ENCODE measurements around the gene AHR. TPM values are rescaled to one million over a fixed set of nuclear protein-coding genes. Genes with fewer than 3 reads are reported as not detected.

AHR gene
- total RNA-seq, 1 donor from 2014 or later, result 56.9 TPM

GRCh38 chr7:17302575-17303142 lies 4.2 kb downstream of the AHR start:
- no peak for DNase-seq (ENCODE audit: extremely low read depth, low read depth, low spot score)

DNA sequence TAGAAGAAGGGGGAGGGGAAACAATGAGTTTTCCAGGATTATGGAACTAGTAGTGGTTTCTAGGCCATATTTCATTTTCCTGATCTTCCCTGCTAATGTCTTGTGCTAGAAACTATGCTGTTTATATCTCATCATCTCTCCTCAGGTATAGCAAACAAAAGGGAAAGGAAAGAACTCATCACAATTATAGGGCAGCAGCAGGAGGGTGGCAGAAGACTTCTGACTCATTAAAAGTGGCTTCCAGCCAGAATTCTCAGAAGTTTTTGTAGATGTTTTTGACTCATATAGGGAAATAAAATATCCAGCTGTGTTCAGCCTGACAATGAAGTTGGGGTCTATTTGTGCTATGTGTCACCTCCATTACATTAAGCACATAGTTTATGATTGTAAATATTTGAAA lies 6.5 kb downstream of the AHR start:
- DNase-seq (ENCODE audit: extremely low read depth, low read depth, low spot score), result peak; percentile 87

DNA sequence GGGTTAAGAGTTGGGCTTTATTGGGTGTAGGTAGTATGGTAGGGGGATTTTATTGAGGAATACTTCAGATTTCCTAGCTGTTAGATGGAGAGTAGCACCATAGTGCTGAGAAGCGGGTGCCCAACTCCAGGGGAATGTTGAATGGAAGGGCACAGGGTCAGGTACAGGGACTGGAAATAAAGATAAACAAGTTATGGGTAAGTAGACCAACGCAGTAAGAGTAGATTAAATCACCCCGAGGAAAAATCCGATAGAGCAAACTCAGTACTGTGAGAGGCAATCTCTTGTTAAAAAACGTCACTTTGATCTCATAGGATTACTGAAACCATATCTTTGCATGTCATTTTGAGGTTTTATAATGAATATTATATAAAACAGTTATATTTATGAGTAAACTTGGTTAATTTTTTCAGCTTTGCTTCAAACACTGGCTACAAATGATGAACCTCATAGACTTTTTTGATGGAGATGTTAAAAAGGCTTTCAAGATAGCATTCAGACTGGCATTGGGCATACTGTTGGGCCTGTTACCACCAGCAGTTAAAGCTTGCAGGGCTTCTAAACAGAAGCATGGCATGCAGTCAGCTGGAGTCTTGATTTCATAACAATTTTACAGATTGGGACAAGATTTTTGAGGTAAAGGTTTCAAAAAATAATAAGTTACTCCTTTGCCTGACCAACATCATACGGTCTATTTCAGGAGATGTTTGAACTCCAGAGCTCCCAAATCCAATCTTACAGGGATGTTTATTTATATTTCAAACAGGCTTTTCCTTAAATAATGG lies 7.1 kb downstream of the AHR start:
- no peak for DNase-seq (ENCODE audit: extremely low read depth, low read depth, low spot score)

- DNase-seq (ENCODE audit: extremely low read depth, low read depth, low spot score), result no peak
Measured at GRCh38 chr7:17307000-17307399, 8.5 kb downstream of the AHR start.

GRCh38 chr7:17307558-17307957 lies 9.1 kb downstream of the AHR start:
- no peak for DNase-seq (ENCODE audit: extremely low read depth, low read depth, low spot score)

GRCh38 chr7:17307969-17308648 lies 9.7 kb downstream of the AHR start:
- DNase-seq (ENCODE audit: extremely low read depth, low read depth, low spot score), result no peak

GRCh38 chr7:17311194-17311593 lies 12.7 kb downstream of the AHR start:
- DNase-seq (ENCODE audit: extremely low read depth, low read depth, low spot score), result no peak

DNA sequence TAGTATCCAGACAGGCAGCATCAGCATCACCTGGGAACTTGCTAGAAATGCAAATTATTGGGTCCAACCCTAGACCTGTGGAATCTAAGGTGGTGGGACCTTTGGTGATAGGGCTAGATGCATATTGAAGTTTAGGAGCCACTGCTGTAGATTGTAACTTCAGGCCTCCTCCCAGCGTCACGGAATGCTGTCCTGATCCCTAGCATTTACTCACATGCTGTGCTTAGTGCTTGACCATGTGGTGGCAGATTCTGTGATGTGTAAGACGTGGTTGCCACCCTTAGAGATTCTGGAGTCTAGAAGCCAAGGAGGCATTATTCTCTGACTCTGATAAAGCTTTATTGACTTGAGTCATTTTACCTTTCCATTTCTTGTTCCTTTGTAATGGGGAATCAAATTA lies 13.5 kb downstream of the AHR start:
- no peak for DNase-seq (ENCODE audit: extremely low read depth, low read depth, low spot score)

DNA sequence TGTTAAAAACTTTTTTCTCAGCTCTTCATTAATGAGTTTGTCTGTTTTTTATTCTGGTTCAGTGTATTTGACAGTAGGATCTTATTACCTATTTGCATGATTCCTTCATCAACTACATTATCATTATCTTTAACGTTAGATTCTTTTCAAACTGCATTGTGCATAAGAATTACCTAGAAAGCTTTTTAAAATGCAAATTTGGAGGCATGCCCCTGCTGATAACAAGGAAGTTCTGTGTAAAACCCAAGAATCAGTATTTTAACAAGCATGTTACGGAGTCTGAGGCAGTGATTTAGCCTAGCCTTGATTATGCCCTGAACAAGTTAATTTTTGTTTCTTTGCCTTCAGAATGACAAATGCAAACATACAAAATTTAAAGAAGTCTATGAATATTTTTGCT lies 14.2 kb downstream of the AHR start:
- DNase-seq (ENCODE audit: extremely low read depth, low read depth, low spot score), result no peak

DNA sequence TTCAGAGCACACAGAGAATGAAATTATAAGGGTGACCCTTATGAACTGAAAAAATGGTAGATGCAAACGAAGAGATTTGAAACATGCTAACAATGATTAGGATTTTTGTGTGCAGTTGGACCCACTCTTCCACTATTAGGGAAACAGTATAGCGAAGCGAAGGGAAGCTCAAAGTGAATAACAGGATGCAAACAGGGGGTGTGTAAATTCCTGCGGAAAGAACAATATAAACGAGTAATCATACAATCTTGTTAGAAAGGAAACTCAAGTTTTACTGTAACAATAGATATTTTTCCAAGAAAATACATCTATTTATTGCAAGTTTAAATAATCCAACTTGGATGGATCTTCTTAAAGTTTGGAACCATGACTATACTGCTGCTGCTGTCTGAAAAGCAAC lies 14.7 kb downstream of the AHR start:
- no peak for DNase-seq (ENCODE audit: extremely low read depth, low read depth, low spot score)

DNA sequence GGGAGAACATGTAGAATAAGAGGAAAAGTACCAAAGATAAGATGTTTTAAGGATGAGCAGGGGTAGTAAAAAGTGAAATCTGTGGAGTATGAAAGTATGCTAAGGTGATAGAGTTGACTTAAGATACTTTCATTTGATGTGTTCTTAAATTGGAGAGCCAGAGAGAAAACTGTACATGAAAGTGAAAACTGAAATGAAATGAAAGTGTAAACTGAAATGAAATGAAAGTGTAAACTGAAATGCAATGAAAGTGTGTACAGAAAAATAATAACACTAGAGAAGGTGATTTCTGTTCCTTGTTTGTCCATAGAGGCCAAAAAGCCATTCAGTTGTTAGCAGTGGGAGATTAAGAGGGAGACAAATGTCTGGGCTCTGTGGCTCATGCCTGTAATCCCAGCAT lies 17.5 kb downstream of the AHR start:
- no peak for DNase-seq (ENCODE audit: extremely low read depth, low read depth, low spot score)

DNA sequence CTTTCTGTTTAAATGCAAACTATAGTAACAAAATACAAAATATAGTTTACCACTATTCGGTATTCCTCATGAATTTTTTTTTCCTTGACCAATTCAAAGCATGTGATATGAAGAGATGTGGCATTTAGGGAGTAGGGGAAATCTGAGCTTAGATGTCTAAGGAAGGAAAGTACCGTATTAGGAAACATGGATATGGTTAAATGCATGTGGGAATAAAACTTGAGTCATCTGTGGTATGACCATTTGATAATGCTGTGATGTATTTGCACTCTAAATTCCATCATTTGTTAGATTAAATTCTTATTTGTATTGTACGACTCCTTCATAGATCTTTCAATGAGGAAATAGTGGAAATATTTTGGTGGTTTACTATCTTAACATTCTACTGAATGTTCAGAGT lies 19.7 kb downstream of the AHR start:
- DNase-seq (ENCODE audit: extremely low read depth, low read depth, low spot score), result no peak

DNA sequence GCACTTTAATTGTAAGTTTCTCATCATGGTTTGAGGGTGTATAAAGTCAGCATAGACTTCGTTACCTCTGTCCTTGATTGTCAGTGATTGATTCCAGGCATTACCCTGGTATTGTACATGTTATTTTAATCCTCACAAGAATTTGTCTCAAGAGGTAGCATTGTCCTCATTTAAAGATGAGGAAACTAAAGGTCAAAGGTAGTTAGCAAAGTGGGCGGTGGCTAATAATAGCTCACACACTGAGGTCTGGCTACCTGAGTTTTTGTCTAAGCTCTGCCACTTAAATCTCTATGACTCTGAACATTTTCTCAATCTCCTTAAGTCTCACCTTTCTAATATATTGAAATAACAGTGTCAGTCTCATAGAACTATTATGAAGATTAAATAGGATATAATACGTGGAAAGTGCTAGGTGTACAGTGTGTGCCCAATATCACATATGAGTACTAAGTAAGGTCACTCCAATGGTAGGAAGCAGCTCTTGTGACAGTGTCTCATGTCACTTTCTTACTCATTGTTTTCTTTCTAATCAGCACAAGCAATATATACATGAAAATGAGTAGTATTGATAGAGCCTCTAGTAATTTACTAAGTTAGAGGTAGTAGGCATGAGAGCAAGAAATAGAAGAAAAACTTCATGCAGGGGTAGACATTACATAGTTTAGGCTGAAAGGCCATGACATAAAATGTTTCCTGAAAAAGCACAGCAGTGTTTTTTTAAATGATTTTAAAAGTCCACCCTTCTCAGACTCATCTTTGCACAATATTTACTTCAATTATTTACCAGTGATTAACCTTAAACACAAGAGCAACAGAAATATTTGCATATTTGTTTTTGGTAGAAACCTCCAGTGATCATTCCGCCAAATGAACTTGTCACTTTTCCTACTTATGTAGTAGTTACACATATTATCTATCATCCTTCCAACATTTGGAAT lies 21.0 kb downstream of the AHR start:
- DNase-seq (ENCODE audit: extremely low read depth, low read depth, low spot score), result no peak

GRCh38 chr7:17320102-17320497 lies 21.6 kb downstream of the AHR start:
- no peak for DNase-seq (ENCODE audit: extremely low read depth, low read depth, low spot score)

DNA sequence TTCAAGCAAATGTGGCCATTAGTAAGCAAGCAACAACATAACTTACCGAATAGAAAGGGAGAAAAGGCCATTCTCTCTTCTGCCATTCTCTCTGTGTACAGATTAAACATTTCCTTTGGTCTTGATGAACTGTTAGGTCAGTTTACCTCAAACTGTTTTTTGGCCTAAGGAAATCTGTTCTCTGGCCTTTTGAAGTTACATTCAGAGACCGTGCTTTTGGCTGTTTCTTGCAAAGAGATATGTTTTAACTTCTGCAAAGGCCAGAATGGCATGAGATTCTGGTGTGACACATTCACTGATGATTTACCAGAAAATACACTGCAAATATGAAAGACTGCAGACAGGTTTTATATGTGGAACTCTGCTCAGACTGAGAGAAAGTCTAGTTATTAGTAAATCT lies 22.2 kb downstream of the AHR start:
- no peak for DNase-seq (ENCODE audit: extremely low read depth, low read depth, low spot score)

DNA sequence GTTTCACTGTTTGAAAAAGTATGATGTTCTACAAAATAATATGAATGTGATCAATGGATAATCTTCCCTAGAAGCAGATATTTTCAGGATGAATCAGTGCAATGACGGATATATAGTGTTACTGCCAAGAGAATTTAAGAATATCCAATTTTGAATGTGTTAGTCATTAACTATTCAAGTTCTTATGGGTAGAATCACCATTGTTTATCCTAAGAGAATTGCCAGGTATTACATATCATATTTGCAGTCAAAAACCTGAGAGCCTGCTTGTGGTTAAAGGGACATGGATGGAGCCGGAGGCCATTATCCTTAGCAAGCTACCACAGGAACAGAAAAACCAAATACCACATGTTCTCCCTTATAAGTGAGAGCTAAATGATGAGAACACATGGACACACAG lies 26.9 kb downstream of the AHR start:
- no peak for DNase-seq (ENCODE audit: extremely low read depth, low read depth, low spot score)

DNA sequence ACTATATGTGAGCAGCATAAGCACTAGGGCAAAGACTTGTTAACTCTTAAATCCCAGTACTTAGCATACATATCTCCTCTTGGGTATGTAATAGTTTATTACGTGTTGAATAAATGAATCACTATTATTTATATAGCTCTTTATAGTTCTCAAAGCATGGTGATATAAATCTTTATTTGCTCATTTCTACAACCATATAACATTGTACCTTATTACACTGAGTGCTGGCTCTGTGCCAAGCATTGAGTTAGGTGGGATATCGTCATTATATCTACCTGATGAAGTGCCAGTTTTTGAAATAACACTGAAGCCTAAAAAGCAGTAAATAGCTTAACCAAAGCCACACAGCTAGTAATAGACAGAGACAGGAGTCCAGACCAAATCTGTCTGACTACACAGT lies 27.9 kb downstream of the AHR start:
- no peak for DNase-seq (ENCODE audit: extremely low read depth, low read depth, low spot score)

GRCh38 chr7:17328641-17329040 lies 30.2 kb downstream of the AHR start:
- DNase-seq (ENCODE audit: extremely low read depth, low read depth, low spot score), result no peak

GRCh38 chr7:17329440-17329839 lies 31.0 kb downstream of the AHR start:
- no peak for DNase-seq (ENCODE audit: extremely low read depth, low read depth, low spot score)

- DNase-seq (ENCODE audit: extremely low read depth, low read depth, low spot score), result no peak
Measured at GRCh38 chr7:17331891-17332501, 33.5 kb downstream of the AHR start.

GRCh38 chr7:17333221-17333620 lies 34.8 kb downstream of the AHR start:
- DNase-seq (ENCODE audit: extremely low read depth, low read depth, low spot score), result no peak

Data from glomerular endothelial cell (primary cell).